T-helper 2 cell (primary cell): ENCODE data around the gene CDC20.
"Not testable (repeated sequence)": the region's sequence is repeated elsewhere in the genome, so short reads cannot be mapped to it uniquely, and the experiment has no call there.

Experiments used
- DNase-seq, 5 experiments: peaks; one replicate each; pipeline versions ENCODE4 v3.0.0 to v3.0.0-alpha.2; 2012 to 2022

CDC20 gene

DNA sequence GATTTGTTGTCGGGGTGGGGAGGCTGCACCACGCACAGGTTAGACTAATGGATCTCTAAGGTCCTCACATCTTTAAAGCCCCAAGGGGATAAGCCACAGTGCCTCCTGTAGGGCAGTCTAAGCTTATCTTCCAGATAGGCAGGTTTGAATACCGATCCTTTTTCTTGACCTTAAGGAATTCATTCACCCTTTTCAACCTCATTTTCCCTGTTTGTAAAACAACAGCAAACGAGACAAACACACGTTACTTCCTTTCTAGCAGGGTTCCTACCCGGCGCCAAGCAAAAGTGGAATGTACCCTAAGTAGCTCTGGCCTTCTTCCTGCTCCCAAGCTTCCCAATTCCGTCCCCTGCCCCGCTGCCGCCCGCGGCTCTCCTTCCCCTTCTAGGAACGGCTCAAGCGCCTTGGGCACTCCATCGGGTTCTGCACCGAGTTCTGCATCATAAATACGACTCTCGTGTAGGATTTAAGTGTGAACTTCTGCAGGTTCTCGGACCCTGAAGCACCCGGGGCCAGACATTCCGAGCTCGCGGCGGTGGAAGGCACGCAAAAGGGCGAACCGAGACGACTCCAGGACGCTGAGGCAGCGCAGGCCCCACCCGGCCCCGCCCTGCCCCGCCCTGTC is 548 bp upstream of the CDC20 start:
- peak in 1 of 5 experiments; percentile 35 for DNase-seq

GRCh38 chr1:43359696-43360095 is 915 bp downstream of the CDC20 start:
- DNase-seq: no peak

DNA sequence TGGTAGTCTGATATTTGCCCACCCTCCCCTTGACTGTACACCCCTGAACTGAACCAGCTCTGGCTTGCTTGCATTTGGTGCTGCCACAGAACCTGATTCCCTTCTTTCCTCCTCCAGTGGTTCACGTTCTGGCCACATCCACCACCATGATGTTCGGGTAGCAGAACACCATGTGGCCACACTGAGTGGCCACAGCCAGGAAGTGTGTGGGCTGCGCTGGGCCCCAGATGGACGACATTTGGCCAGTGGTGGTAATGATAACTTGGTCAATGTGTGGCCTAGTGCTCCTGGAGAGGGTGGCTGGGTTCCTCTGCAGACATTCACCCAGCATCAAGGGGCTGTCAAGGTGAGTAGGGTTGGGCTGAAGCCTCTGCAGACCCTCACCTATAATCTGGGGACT is 1.8 kb downstream of the CDC20 start:
- DNase-seq: no peak

DNA sequence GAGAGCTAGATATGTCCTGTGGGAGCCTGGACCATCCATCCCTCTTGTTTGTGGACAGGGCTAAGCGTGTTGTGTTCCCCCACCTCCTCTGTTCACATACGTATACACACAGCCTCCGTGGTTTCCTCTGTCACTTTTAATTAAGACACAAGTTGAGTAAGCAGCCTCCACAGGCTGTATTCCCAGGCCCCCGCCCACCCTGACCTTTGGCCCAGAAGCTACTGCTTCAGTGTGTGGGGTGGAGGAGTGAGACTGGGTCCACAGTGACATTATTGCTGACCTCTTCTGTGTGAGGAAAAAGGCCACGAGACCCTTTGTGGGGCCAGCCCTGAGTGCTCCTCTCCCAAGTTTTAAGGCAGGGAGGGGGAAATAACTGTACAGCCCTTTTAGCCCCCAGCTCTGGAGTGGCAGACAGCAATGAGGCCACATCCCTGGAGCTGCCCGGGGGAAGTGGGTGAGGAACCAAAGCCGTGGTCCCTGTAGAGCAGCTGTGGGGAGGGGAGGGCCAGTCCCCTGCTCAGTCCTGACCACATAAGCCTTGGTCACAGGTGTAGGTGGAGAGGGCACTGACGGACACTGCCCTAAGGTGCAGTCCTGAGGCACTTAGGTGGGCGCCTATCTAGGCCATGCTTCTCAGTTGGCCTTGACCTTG is 4.6 kb downstream of the CDC20 start:
- peak in 1 of 5 experiments; percentile 24 for DNase-seq

DNA sequence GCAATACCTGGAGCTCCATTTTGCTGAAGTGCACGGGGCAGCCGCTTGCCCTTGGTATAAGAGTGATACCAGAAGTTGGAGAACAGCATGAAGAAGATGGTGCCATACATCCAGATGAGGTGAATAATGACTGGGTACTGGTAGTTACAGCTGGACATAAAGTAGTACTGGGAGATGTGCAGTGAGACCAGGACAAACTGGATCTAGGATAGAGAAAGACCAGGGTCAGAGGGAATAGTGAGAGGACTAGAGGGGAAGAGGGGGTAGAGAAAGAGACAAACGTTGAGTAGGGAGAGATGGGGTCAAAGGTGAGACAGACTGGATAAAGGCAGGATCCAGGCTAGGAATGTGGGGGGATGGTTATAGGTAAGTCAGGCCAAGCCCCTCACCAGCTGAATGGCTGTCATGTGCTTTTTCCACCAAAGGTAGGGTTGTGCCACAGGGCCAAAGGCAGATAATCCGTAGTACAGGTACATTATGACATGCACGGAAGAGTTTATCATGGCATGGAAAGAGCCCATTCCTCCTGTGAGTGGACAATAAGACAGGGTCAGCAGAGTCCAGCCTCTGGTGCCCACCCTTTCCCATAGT is 5.2 kb downstream of the CDC20 start:
- no peak for DNase-seq

- no peak for DNase-seq
These were observed 6.9 kb downstream of the CDC20 start for GRCh38 chr1:43365678-43366077.

GRCh38 chr1:43366179-43366578 is 7.4 kb downstream of the CDC20 start:
- DNase-seq: no peak

- no peak for DNase-seq
These were observed 7.8 kb downstream of the CDC20 start for GRCh38 chr1:43366601-43367025.

- DNase-seq: peak in 3 of 5 experiments; percentile 9 to 51 (median 37)
These were observed 8.5 kb downstream of the CDC20 start for GRCh38 chr1:43367026-43367903.

GRCh38 chr1:43367904-43368645 is 9.3 kb downstream of the CDC20 start, which contains the start of gene ELOVL1:
Gene ELOVL1, minus strand, starts transcription at chr1:43368011. Its CDS starts 2,402 bp downstream, at chr1:43365609.
- peak; percentile 67 to 92 (median 75) for DNase-seq

DNA sequence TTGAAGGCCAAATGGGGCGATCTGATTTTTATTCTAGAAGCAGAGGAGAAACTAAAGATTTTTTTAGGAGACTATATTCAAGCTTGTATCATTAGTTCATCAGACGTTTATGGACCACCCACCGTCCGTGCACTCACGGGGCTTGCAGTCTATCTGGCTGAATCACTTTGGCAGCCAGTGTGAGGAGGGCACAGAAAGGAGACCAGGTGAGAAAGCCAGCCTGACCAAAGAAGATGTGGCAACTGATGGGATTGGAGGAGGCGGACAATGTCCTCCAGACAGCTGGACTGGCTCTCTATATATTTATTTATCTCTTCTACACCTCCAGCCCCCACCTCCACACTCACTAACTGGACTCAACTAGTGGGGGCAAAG is 9.9 kb downstream of the CDC20 start:
- DNase-seq: no peak

DNA sequence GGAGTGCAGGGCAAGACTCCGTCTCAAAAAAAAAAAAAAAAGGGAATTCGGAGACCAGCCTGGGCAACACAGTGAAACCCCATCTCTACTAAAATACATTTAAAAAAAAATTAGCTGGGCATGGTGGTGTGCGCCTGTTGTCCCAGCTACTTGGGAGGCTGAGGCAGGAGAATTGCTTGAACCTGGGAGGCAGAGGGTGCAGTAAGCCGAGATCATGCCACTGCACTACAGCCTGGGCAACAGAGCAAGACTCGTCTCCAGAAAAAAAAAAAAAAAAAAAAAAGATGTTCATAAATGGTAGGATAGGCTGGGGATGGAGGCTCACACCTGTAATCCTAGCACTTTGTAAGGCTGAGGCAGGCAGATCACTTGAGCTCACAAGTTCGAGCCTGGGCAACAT is 11.0 kb downstream of the CDC20 start:
- not testable (repeated sequence) for DNase-seq

GRCh38 chr1:43370564-43370963 is 11.8 kb downstream of the CDC20 start:
- no peak for DNase-seq

DNA sequence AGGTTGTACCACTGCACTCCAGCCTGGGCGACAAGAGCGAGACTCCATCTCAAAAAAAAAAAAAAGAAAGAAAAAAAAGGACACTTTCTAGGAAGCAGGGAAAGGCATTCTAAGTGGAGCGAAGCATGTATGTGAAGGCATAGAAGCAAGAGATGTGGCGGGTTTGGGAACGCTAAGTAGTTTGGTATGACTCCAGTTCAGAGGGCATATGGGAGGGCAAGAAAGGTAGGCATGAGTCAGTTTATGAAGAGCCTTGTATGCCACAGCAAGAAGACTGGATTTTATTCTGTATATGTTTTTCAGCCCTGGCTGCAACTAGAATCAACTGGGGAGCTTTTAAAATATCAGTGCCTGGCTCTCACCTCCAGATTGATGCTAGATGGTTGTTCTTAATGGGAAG is 13.4 kb downstream of the CDC20 start:
- DNase-seq: no peak

DNA sequence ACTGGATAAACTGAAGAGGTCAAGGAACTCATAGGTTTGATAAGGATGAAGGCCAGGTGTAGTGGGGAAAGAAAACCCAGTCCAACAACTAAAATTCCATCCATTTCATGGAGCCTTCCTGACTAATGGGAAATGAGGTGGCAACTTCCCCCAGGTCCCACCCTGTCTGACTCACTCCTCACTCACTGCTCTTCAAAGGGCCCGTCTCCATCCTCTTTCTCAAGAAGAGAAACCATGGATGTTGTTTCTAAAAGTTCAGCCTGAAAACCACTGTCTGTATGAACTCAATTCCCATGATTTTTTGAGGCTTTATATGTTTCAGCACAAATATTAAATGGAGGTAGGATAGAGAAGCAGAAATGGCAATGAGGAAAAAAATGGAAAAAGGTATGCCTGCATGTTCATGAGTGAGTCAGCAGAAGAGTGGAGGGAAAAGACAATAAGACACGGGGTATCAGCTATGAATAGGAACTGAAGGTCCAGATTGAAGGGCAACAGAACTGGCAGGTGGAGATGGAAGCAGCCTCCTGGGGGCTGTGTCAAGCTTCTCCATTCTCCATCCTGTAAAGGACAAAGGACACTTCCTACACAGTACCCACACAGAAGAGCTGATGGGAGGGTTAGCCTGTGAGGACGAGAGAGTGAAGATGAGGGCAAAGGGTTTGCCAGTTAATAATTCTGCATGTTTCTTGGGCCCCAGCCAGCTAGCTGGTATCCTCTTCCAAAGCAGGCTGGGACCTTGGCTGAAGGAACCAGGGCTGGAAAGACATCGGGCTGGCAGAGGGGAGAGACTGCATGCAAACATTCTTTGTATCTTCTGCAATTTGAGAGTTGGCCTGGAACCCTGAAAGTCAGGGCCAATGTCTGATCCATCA is 14.5 kb downstream of the CDC20 start:
- no peak for DNase-seq

DNA sequence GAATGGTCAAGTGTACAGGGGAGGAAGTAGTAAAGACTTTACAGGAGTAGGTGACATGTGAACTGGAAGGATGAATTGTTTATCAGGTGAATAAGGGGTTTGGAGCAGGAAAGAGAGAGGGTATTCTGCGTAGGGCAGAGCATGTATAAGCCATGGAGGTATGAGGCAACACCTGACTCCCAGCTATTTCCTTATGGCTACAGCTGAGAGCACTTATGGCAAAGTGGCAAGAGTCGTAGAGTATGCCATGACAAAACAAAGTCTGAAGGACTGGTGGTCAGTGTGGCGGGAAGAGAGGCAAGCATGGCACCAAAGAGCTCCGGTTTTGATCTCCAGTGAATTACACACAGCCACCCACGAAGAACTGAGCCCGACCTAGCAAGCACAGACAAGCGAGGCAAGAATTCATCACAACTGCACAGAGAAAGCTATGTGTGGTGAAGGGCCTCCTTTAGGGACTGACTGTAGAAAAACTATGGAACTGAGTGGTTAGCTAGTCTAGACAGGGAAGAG is 18.0 kb downstream of the CDC20 start:
- no peak for DNase-seq

GRCh38 chr1:43377831-43378230 is 19.1 kb downstream of the CDC20 start:
- DNase-seq: no peak

DNA sequence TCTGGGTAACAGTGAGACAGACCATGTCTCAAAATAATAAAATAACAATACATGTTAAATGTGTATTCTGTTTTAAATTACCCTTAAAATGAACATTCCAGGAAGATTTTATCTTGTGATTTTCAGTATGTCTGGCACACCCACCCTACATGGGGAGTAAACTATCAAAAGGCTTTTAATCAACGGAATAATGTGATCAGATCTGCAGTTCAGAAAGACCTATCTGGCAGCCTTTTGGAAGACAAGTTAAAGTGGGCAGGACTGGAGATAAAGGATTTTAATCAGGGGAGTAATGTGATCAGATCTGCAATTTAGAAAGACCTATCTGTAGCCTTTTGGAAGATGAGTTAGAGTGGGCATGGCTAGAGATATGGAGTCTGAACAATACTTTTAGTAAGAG is 20.7 kb downstream of the CDC20 start:
- DNase-seq: no peak

DNA sequence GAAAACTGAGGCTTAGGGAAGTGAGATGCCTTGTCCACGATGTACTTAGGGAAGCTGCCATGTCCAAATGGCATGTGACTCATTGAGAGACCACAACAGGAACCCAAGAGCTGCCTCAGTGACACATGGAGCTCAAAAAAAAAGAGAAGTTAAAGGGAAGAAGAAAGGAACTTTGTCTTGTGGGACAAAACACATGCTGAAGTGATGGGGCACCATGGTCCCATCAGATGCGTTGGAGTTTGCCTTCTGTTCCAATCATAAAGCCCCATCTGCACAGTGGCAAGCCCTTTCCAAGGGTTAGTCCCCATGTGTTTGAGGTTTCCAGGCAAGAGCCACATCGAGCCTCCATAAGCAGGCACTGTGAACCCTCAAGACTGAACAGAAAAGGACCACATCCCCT is 22.8 kb downstream of the CDC20 start:
- no peak for DNase-seq

GRCh38 chr1:43382027-43382779 is 23.4 kb downstream of the CDC20 start:
- DNase-seq: no peak
